ENCODE measurements around the gene CAMKK1.

The CAMKK1 gene

DNA sequence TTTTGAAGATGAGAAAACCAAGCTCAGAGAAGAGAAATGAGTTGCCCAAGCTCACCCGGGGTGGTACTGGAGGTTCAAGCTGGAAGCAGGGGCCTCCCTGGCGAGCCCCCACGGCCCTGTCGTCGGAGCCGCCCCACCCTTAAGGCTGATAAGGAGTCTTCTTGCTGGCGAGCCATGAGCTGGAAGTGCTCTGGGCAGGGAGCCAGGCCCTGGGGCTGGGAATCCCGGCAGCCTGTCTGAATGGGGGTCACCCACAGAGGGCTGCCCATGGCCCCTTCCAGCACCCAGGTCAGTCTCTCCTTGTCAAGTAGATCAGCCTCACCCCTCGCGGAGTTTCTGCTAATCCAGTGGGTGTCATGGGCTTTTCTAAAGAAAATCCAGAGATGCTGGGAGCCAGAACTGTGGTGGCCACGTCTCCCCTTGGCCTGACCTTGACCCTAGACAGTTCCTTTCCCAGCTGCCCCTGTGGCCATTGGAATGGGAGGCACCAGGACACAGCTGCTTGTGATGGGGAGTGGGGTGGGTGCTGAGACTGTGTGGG, 24.6 kb upstream of the CAMKK1 start:
- DNase-seq = no peak

- no peak for DNase-seq
Observed at GRCh38 chr17:3916825-3917224, 24.0 kb upstream of the CAMKK1 start.

DNA sequence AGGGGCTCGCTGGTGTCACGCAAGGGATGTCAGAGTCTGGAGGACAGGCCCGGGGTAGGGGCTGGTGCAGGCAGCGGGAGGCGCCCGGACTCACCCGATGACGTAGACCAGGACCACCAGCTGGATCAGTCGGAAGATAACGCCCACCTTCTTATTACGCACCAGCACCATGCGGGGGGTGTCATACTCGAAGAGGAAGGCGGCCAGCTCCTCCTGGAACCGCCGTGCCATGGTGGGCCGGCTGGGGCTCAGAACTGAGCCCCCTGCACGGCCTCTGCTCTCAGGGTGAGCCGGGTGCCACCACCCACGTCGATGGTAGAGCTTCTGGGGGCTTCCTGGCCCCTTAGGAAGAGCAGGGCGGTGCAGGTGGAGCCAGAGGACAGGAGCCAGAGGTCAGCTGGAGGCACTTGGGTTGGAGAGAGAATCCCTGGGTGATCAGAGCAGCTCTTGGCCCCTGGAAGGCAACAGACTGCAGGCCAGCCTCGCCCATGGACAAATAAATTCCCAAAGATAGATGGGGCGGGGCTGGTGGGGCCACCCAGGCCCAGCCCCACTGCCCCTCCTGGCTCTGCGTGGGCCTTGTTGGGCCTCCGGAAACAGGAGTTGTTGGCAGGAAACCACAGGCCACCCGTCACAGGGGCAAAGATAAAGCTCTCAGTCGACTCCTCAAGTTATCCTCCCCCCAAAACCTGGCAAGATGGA, 23.3 kb upstream of the CAMKK1 start, which contains the start of gene P2RX1:
P2RX1 (minus strand) TSS at position 471 of the 702 bp plus-strand sequence; CDS start at position 231, 240 bp downstream.
- DNase-seq = peak; percentile 68

- no peak for DNase-seq
Observed at GRCh38 chr17:3915581-3915994, 22.7 kb upstream of the CAMKK1 start.

GRCh38 chr17:3914312-3914670, 21.4 kb upstream of the CAMKK1 start:
- no peak for DNase-seq

GRCh38 chr17:3913531-3914311, 20.9 kb upstream of the CAMKK1 start:
- DNase-seq = peak; percentile 93

DNA sequence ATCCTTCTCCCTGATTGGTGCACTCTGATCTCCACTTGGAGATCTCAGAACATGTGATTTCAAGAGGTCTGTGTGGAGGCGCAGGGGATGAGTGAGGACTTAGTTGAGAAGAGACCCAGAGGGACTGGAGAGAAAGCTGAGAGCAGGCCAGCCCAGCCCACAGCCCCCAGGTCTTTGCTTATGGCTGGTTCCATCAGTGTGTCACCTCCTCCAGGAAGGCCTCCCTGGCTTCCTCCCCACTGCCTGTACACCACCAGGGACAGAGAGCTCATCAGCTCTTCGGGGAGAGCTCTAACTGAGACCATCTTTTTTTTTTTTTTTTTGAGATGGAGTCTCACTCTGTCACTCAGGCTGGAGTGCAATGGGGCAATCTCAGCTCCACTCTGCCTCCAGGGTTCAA, 20.0 kb upstream of the CAMKK1 start:
- no peak for DNase-seq

- peak; percentile 82 for DNase-seq
Observed at GRCh38 chr17:3911271-3912053, 18.6 kb upstream of the CAMKK1 start.

DNA sequence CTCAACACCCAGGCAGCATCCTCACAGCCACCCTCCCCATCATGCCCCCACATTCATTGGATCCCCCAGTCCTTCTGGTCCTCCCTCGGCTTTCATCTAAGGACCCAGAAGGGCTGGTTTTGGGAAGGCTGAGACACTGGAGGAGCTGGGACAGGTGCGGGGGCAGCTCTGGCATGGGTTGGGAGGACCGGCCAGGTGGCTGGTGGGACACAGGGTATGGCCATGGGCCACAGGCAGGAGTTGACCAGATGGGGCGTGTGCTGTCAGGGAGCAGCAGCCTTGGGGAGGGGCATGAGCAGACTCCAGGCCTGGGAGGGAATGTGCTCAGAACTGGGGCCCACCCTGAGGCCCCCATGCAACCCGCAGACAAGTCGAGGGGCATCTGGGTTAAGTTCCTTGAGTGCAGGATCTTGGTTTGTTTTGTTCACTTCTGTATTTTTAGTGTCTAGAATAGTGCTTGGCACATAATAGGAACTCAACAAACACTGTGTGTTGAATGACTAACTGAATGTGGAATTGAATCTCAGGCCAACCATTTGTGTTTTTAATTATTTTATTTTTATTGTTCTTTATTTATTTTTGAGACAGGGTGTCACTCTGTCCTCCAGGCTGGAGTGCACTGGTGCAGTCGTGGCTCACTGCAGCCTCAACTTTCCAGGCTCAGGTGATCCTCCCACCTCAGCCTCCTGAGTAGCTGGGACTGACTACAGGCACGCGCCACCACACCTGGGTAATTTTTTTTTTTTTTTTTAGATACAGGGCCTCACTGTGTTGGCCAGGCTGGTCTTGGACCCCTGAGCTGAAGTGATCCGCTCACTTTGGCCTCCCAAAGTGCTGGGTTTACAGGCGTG, 17.8 kb upstream of the CAMKK1 start:
- DNase-seq = no peak

DNA sequence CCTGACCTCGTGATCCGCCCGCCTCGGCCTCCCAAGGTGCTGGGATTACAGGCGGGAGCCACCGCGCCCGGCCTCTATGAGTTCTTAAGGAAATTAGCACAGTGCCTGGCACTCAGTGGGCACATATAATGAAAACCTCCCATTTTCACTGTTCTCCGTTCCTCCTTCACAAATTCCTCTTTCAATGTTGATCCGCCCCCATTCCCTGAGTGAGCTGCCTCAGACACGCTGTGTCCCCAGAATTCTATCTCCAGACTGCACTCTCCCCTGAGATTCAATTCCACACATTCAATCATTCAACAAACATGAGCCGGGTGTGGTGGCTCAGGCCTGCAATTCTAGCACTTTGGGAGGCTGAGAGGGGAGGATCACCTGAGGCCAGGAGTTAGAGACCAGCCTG, 16.4 kb upstream of the CAMKK1 start:
- no peak for DNase-seq

DNA sequence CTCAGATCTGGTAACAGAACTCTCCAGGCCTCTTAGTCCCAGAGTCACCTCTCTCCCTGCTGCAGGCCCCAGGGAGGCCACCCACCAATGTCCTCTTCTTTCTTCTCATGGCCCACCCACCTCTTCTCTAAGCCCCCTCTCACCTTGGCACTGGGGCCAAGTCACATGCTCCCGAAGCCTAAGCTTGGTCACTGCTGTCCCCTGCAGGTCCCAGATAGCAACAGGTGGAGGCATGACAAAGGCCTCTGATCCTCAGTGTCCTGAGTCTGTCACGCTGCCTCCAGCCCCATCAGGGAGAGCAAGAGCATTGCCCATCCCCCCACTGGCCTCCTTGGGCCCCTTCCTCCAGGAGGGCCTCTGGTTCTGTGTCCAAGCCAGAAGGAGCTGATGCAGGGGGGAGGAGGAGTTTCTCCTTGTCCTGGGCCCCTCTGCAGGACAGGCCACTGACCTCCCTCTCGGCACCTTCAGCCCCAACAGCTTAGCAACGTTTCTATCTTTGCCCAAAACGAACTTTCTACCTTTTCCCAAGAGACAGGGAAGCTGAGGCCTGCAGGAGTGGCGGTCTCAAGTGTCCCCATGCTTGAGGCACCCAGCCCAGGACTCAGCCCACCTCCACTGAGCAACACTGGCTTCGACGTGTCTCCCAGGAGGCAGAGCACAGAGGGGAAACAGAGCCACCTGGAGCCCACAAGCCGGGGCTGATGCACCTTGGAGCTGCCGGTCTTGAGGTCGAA, 14.8 kb upstream of the CAMKK1 start:
- no peak for DNase-seq

- DNase-seq = no peak
Observed at GRCh38 chr17:3906881-3907280, 14.0 kb upstream of the CAMKK1 start.

- DNase-seq = no peak
Observed at GRCh38 chr17:3905017-3905520, 12.2 kb upstream of the CAMKK1 start.

DNA sequence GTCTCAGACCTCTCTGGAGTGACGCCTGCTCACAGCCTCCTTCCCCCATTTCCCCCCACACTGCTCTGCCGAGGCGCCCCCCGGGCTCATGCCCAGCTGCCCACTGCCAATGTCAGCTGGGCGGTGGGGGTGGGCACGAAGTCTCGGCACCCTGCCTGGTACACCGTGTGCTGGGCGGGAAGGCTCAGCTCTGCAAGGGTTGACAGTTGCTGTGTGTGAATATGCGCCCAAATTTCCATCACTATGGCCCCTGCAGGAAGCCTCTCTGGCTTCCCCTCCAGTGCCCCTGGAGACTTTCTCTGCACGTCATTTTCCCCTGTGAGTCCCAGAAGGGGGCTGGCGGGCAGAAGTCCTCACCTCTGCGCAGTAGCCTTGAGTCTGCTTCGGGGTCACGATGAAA, 11.6 kb upstream of the CAMKK1 start:
- no peak for DNase-seq

GRCh38 chr17:3903881-3904290, 11.0 kb upstream of the CAMKK1 start:
- DNase-seq = no peak

DNA sequence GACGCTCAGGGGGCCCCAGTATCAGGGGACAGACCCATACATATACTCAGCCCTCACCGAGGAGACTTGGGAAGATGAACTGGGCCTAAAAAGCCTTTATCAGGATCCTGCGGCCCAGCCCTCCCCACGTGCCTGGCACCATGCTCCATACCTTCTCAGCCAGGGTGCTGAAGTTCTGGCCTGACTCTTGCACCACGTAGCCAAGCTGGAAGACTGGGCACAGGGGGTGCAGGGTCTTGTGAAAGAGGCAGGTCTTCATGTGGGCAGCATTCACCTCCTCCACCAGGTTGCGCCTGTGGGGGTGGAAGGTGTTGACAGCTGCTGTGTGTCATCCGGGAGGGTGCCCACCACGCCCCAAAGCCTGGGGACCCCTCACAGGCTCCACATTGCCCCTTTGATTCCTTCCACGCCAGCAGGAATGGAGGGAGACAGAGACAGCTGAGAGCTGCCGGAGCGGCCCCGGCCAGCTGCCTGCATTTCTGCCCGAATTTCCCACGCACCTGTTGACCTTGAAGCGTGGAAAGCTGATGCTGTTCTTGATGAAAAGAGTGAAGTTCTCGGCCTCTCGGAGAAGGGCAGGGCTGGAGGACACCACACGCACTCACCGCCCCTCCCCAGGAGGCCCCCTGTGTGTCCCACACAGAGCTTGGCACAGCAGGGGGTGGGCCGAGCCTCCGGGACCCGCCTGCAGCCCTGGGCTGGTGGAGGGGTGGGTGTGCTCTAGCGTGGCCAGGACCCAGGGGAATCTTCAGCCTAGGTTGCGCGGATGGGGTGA, 10.4 kb upstream of the CAMKK1 start:
- no peak for DNase-seq

DNA sequence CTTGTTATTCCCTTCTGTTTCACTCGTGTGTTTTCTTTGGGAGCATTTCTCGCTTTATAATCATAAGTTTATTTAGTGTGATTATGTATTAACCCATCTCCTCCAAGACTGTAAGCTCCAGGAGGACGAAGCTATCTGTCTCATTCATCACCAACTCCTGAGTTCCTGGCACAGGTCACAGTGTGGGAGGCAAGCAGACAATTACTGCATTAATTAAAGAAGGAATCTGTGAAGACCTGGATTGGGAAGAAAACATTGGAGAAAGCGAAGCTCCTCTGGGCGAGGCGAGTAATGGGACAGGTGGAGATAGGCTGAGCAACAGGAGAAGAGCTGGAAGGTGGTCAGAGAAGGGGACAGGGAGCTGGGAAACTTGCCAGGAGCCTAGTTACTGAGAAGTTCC, 7.8 kb upstream of the CAMKK1 start:
- no peak for DNase-seq

GRCh38 chr17:3897731-3898130, 4.9 kb upstream of the CAMKK1 start:
- DNase-seq = no peak

DNA sequence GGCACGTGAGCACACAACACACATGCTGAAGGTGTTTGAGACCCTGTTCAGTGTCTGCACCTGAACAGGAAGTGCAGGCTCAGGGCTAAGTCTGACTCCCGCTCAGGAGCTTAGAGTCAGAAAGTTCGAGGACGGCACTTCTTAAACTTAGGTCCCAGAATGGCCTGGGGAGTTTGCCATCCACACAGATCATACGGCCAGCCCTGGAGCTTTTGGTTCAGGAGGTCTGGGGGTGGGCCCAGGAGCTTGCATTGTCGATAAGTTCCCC, 4.0 kb upstream of the CAMKK1 start:
- DNase-seq = no peak

DNA sequence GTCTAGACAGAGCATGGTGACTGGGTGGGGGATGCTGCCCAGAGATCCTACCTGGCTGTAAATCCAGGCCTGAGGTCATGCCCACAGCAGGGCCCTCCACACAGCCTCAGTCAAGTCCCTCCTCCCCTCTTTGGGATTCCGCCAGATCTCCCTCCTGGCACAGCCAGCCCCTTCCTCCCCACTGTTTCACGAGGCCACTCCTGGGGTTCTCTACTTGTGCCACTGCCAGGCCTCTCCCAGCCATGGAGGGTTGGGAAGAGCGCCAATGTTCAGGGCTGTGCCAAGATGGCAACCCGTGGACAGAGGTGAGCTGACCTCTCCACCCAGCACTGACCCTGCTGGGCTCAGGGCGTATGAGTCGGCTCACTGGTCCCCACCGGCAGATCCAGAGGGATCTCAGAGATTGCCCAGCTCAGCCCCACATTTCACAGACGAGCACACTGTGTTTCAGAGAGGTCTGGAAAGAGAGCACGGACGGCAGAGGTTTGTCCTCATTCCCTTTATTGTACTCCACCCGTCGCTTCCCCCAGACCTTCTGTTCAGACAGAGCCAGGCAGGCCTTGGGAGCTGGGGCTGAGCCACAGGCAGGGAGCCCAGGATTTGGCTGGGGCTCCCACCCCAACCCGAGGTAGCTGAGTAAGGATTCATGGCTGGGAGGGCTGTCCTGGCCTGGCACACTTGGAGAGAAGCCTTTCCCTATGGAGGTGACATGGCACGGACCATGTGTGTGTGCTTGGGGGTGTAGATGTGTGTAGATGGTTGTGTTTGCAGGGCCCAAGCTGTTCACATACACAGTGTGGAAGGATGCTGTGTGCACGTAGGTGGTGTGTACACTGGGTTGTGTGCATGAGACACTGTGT, 3.5 kb upstream of the CAMKK1 start:
- no peak for DNase-seq
